ENCODE data around the gene DBX1.
"Not testable (repeated sequence)": the region's sequence is repeated elsewhere in the genome, so short reads cannot be mapped to it uniquely, and the experiment has no call there.

The DBX1 gene

DNA sequence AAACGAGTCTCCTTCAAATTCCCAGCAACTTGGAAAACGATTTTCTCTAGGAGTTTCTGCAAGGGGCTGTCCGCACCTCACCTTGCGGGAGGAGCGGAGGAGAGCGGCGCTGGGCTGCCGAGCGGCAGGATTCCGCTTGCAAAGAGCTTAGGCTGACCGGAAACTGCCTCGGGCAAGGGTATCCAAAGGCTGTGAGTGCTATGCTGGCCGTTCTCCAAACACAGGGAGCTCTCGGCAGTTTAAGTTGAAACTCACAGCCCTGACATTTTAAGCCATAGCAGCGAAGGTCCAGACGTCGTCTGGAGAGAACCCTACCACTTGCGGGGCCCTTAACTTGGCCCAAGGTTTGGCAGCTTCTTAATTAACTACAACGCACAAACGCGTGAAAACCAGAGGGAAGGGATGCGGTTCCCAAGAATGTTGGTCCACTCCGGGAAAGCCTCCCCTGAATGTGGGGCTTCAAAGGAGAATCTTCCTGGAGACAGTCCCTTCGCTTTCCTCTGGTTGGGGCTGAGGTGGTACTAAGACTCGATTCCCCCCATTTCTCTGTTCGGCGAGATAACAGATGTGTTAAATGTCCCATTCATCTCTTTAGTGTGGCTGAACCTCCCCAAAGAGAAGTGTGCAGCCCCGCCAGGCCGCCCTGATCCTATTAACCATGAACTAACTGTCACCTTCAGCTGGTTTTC, 1.1 kb upstream of the DBX1 start:
- DNase-seq = no peak

DNA sequence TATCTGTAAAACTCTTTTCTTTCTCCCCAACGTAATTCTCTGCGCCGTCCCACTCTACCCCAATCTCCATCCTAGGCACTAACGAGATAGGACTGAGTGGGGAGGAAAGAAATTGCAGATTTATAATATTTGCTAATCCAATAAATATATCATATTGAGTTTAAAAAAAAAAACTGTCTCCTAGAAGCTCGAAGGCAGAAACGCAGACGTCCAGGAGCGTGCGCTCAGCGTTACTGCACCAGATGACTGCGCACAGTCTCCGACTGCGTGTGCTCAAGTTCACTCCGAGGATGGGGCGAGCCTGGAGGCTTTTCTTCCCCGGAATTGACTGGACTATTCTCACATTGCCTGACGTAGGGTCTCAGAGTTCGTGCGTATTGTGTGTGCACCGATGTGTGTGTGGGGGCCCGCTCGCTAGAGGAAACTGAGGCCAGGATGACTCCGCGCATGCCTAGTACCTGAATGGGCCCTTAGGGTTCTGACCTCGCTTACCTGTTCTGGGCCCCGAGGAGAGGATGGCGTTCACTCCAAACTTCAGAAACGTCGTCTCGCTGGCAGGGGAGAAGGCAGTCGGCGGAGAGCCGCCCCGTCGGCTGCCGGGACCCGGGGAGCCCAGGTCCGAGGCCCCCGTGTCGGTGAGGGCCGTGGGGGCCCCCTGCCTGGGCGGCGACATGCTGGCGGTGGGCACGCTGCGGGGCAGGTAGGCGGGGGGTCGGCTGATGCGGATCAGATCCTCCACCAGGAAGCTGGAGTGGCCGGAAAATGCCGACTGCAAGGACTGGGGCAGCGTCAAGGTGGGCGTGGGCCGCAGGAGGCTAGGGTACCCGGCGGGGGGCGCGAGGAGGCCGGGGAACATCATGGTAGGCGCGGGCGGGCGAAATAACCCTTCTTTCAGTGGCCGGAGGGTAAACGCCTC, 551 bp downstream of the DBX1 start:
- no peak for DNase-seq

- peak; percentile 20 to 58 (median 32) for DNase-seq
These were observed 1.5 kb downstream of the DBX1 start for GRCh38 chr11:20158597-20159257.

GRCh38 chr11:20157728-20158127, 2.5 kb downstream of the DBX1 start:
- DNase-seq = no peak

DNA sequence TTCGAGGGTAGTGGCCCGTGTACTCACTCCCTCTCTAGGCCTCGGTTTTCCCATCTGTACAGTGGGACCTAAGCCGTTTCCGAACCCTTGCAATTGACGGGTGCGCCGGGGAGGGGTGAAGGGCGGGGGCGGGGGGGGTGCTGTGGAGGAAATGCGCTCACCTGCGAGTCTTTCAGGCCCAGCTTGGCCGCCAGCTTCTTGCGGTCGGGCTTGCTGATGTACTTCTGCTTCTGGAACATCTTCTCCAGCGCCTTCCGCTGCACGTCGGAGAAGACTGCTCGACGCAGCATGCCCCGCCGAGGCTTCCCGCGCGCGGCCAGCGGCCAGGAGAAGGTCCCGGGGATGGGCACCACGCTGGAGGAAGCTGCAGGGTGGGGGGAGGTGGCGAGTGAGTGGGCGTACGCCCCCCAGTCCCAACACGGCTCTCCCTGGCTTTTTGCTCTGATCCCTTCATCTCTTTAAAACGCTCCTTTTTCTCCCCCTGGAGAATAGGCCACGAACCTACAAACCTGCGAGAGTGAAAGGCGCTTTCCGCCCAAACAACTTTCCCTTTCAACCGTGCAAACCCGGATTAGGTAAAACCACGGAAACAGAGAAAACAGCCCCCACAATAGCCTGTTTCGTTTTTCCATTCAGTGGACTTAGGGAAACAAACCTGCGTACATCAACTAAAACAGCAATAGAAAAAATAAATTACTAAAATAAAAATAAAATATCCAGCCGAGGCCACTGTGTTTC, 3.2 kb downstream of the DBX1 start:
- DNase-seq = peak in 3 of 4 experiments; percentile 20 to 32 (median 28)

DNA sequence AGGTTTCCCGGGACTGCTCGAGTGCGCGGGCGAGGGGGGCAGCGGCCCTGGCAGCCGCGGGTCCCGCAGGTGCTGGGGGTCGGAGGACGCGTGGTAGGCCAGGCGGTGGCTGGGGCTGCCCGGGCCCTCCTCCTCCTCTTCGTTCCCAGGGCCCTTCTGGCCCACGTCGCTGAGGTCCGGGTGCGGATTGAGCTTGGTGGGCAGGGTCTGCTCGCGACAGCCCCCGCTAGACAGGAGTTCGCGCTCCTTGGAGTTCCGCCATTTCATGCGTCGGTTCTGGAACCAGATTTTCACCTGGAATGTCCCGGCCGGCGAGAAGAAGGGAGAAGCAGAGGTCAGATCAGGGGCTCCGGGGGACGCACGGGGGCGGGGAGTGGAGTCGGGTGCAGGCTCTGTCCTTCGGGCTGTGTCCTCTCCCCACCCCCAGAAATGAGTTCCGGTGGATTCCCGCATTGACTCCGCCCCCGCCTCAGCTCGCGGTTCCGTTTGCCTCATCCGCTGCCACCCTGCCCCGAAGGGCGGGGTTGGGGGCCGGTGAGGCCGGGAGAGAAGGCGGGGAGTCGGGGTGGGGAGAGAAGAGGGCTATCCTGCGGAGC, 3.9 kb downstream of the DBX1 start:
- DNase-seq = no peak

DNA sequence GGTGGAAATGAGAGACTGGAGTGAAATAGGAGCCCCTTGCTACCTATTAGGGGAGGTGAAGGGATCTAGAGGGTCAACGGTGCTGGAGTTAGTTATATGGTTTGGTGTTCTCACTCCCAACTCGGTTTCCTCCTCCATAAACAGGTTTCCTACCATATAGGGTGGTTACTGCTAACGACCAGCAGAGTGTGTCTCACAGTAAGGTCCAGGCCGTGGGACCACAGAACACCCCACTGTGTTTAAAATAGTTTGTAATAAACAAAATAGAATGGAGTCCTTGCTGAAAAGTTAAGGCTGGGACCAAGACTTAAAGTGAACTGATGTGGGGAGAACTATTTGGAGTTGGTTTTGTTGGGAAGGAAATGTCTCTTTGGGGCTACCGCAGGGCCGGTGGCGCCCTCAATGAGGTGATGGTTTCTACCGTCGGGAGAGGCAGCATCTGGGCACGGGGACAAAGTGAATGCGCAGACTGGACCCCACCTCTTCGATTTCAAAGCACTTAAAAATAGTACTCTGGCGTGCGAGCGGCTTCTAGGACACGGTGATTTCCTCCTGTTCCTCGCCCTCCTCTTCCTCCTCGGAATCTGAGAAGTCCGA, 4.5 kb downstream of the DBX1 start:
- no peak for DNase-seq

- DNase-seq = no peak
These were observed 5.9 kb downstream of the DBX1 start for GRCh38 chr11:20154381-20154780.

DNA sequence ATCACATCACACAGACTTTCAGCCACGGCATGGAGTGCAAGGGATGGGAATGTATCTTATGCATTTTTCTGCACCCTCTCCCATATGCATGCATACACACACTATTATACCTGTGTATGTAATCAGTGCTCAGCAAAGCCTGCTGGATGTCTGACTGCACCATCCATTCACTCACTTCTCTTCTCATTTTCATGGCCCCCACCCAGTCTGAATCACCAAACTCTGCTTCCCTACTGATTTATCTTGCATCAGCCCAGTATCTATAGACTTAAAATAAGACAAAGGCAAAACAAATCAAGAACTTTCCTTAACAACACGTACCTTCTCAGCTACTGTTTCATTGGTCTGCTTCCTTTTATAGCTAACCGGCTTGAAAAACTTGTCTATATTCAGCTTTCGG, 21.6 kb downstream of the DBX1 start:
- DNase-seq = no peak

DNA sequence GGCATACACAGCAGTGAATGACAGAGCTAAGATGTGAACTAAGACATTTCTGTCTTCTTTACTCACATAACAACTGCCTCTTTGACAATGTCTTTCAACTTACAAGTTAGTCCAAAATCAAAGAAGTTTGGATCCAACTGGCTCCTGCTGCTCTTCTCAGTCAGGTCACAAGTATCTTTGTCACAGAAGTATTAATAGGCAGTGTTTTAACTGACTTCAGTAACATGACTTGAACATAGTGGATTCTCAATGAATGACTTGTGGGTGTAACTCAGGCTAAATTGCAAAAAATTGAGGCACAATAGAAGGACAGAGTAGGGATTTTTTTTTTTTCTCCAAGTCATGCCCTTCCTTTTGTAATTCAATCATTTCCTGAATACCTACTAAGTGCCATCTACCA, 22.6 kb downstream of the DBX1 start:
- DNase-seq = no peak

DNA sequence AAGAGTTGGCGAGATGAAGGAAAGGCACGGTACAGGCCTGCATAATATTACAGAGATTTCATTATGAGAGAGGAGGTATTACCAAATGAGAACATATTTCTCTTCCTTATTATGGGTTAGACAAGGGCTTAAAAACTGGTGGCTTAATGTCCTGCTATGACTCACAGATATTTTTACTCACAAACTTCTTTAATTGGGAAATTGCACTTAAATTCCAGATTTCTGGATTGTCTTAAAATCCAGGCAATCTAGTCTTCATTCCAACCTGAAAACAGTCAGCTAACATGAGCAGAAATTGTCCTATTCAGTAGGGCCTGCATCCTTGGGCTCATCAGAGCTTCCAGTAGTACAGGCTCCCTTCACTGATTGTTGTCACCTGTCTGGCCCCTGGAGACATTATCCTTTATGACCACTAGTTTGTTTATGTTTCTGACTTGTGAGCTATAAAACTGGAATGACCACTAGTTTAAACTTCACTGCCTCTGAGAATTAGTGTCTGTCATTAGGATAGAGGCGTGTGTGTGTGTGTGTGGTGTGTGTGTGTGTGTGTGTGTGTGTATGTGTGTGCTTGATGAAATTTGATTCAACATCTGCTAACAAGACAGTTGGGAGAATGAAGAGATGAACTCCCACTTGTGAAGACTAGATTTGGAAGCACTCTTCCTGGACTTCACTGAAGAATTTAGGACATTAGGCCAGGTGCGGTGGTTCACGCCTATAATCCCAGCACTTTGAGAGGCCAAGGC, 25.1 kb downstream of the DBX1 start:
- DNase-seq = no peak

DNA sequence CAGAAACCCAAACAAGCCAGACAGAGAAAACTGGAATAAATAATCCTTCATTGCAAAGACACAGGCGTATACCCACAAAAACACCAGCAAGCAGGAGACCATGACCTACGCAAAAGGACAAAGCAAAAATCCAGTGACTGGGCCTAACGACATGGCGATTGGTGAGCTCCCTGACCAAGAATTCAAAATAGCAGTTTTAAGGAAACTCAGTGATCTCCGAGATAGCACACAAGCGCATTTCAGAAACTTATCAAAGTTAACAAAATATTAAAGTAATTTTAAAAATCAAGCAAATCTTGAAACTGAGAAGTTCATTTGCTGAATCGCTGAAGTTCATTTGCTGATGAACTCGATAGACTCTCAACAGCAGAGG, 27.6 kb downstream of the DBX1 start:
- no peak for DNase-seq

GRCh38 chr11:20131788-20132666, 28.2 kb downstream of the DBX1 start:
- DNase-seq = peak; percentile 46 to 71 (median 58)

- no peak for DNase-seq
These were observed 30.6 kb downstream of the DBX1 start for GRCh38 chr11:20129665-20130064.

DNA sequence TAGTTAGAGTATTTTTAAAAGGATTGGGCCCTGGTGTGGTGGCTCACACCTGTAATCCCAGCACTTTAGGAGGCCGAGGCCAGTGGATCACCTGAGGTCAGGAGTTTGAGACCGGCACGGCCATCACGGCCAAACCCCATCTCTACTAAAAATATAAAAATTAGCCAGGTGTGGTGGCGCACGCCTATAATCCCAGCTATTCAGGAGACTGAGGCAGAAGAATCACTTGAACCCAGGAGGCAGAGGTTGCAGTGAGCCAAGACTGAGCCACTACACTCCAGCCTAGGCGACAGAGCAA, 31.8 kb downstream of the DBX1 start:
- DNase-seq = not testable (repeated sequence)

GRCh38 chr11:20127671-20128527, 32.4 kb downstream of the DBX1 start:
- DNase-seq = peak; percentile 67 to 84 (median 82)

- no peak for DNase-seq
These were observed 33.6 kb downstream of the DBX1 start for GRCh38 chr11:20126724-20127123.

GRCh38 chr11:20125927-20126326, 34.3 kb downstream of the DBX1 start:
- DNase-seq = no peak

GRCh38 chr11:20122131-20122530, 38.1 kb downstream of the DBX1 start:
- no peak for DNase-seq
